Loucy (cell line): Measurements from ENCODE around the gene PRR7.

Source experiments
- EZH2phosphoT487 ChIP-seq: fragments of 200-600 bp; IDR thresholded peaks from 2 replicates; pipeline ENCODE4 v1.6.1; 2018; ENCODE audit warnings: antibody characterized with exemption, mild to moderate bottlenecking, moderate library complexity, borderline replicate concordance
- TF ChIP-seq, protein P1 (sequence below): fragments of 200-600 bp; sonication (generic); conservative IDR thresholded peaks from 2 replicates; pipeline ENCODE4 v1.5.1; 2014; ENCODE audit warnings: mild to moderate bottlenecking, antibody characterized with exemption, low read length

DNA sequence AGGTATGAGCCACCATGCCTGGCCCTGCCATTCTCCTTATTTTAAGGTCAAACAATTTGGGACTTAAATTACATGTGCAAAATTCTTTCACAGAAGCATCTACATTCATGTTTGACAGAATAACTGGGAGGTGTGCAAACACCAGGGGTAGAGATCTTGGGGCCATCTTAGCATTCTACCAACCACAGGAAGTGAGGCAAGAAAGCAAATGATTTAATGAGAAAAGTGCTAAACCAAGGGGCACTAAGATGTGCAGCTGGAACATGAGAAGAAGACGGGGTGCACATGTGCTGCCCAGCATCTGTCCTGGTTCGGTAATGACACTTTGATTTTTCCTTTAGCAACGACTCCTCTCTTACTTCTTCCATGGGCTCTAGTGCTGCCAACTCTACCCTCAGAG lies 36.0 kb upstream of the PRR7 start:
- TF ChIP-seq, protein P1, sequence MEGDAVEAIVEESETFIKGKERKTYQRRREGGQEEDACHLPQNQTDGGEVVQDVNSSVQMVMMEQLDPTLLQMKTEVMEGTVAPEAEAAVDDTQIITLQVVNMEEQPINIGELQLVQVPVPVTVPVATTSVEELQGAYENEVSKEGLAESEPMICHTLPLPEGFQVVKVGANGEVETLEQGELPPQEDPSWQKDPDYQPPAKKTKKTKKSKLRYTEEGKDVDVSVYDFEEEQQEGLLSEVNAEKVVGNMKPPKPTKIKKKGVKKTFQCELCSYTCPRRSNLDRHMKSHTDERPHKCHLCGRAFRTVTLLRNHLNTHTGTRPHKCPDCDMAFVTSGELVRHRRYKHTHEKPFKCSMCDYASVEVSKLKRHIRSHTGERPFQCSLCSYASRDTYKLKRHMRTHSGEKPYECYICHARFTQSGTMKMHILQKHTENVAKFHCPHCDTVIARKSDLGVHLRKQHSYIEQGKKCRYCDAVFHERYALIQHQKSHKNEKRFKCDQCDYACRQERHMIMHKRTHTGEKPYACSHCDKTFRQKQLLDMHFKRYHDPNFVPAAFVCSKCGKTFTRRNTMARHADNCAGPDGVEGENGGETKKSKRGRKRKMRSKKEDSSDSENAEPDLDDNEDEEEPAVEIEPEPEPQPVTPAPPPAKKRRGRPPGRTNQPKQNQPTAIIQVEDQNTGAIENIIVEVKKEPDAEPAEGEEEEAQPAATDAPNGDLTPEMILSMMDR: no peak
- TF ChIP-seq EZH2phosphoT487: no peak
